ENCODE data around the gene DNAH1. TPM values are rescaled to one million over a fixed set of nuclear protein-coding genes. Genes with fewer than 3 reads are reported as not detected.
A peak's percentile ranks its signal among the peaks of the same experiment; 100 is the strongest.

The DNAH1 gene
- total and polyA plus RNA-seq, 2 donors from 2014 or later = 1.7 to 12.1 TPM

- peak overlapping the region; percentile 93 to 94 (median 94) for H3K4me3 ChIP-seq (ENCODE audit: low read length in 3 of 3)
- H3K27ac ChIP-seq (ENCODE audit: low read depth in 2 of 2, low read length in 2 of 2) = peak overlapping the region; percentile 98
- DNase-seq (peak; percentile 78 to 95 (median 88)), FAIRE-seq (no peak)
- intact Hi-C loops (cut with DNase I) = no loop called here
- peaks cover 0 to 23% (median 15%) of the 10 kb centered on the region in 3 donors for H3K4me1 ChIP-seq (ENCODE audit: control insufficient read depth in 2 of 3, insufficient read depth in 2 of 3, low read depth in 1 of 3, low read length in 3 of 3)
- no peak for TF ChIP-seq CTCF (IDR thresholded peaks at IDR 0.05; ENCODE audit: borderline replicate concordance, extremely low read depth, insufficient read depth)
- peaks cover 0 to 8% (median 3%) of the 10 kb centered on the region in 3 donors for H3K36me3 ChIP-seq (ENCODE audit: control insufficient read depth in 2 of 3, insufficient read depth in 3 of 3, low read length in 3 of 3)
- no peaks in the 10 kb centered on the region for H3K9me3 ChIP-seq (ENCODE audit: control insufficient read depth in 2 of 3, insufficient read depth in 1 of 3, low read length in 3 of 3)
- H3K27me3 ChIP-seq (ENCODE audit: control insufficient read depth, insufficient read depth, low read length) = no peaks in the 10 kb centered on the region
- H3K9ac ChIP-seq (ENCODE audit: low read length in 3 of 3) = peak overlapping the region; percentile 66 to 99 (median 86)
These were observed 38.8 kb upstream of the DNAH1 start for GRCh38 chr3:52277071-52277964.

GRCh38 chr3:52277972-52278509, 38.1 kb upstream of the DNAH1 start:
- Histone ChIP-seq H3K4me3 (ENCODE audit: low read length in 3 of 3) (peak overlapping the region; percentile 93 to 94 (median 94)), H3K9ac (ENCODE audit: low read length in 3 of 3) (peak overlapping the region; percentile 66 to 99 (median 86)), H3K36me3 (ENCODE audit: control insufficient read depth in 2 of 3, insufficient read depth in 3 of 3, low read length in 3 of 3) (peaks cover 0 to 2% (median 0%) of the 10 kb centered on the region in 3 donors), H3K9me3 (ENCODE audit: control insufficient read depth in 2 of 3, insufficient read depth in 1 of 3, low read length in 3 of 3) (no peaks in the 10 kb centered on the region), H3K27me3 (ENCODE audit: control insufficient read depth, insufficient read depth, low read length) (no peaks in the 10 kb centered on the region), H3K27ac (ENCODE audit: low read depth in 2 of 2, low read length in 2 of 2) (peak overlapping the region; percentile 98), H3K4me1 (ENCODE audit: control insufficient read depth in 2 of 3, insufficient read depth in 2 of 3, low read depth in 1 of 3, low read length in 3 of 3) (peaks cover 0 to 23% (median 13%) of the 10 kb centered on the region in 3 donors)
- no peak for FAIRE-seq
- intact Hi-C loops (cut with DNase I) = no loop called here
- TF ChIP-seq CTCF (IDR thresholded peaks at IDR 0.05; ENCODE audit: borderline replicate concordance, extremely low read depth, insufficient read depth) = peak; percentile 20
- DNase-seq = peak; percentile 67 to 89 (median 76)

- H3K4me1 ChIP-seq (ENCODE audit: control insufficient read depth in 2 of 3, insufficient read depth in 2 of 3, low read depth in 1 of 3, low read length in 3 of 3) = peaks cover 0 to 25% (median 16%) of the 10 kb centered on the region in 3 donors
- peak within 1 kb of the TSS; percentile 66 to 99 (median 86) for H3K9ac ChIP-seq (ENCODE audit: low read length in 3 of 3)
- TF ChIP-seq CTCF (IDR thresholded peaks at IDR 0.05; ENCODE audit: borderline replicate concordance, extremely low read depth, insufficient read depth) = no peak
- no peaks in the 10 kb centered on the region for H3K27me3 ChIP-seq (ENCODE audit: control insufficient read depth, insufficient read depth, low read length)
- no peaks in the 10 kb centered on the region for H3K9me3 ChIP-seq (ENCODE audit: control insufficient read depth in 2 of 3, insufficient read depth in 1 of 3, low read length in 3 of 3)
- intact Hi-C loops (cut with DNase I) = no loop called here
- peak within 1 kb of the TSS; percentile 98 for H3K27ac ChIP-seq (ENCODE audit: low read depth in 2 of 2, low read length in 2 of 2)
- H3K4me3 ChIP-seq (ENCODE audit: low read length in 3 of 3) = peak within 1 kb of the TSS; percentile 93 to 94 (median 94)
- FAIRE-seq (no peak), DNase-seq (peak; percentile 97 to 99 (median 98))
- H3K36me3 ChIP-seq (ENCODE audit: control insufficient read depth in 2 of 3, insufficient read depth in 3 of 3, low read length in 3 of 3) = no peaks in the 10 kb centered on the region
These were observed 37.5 kb upstream of the DNAH1 start, which contains the start of gene WDR82 for GRCh38 chr3:52278510-52279069. Gene WDR82, minus strand, starts transcription at chr3:52278649. Its CDS starts 288 bp downstream, at chr3:52278361.
